PC-3 (cell line): ENCODE measurements around the gene MT1M. TPM values are rescaled to one million over a fixed set of nuclear protein-coding genes. Genes with fewer than 3 reads are reported as not detected.

Experiments
- ATAC-seq: fragments of 200-7000 bp; cut with Tn5 transposase; 2 replicates; pipeline ENCODE4 v1.9.1; 2020; ENCODE audit warnings: mild to moderate bottlenecking, moderate library complexity
- BruUV-seq: library from RNA; stranded (reverse); fragments of 400-500 nt; replicated peaks from 2 replicates; lab custom pipeline; 2021; lab: Mats Ljungman, UMichigan
- CTCF ChIA-PET: fragments of 300-600 bp; sonication (Branson Sonifier 250); formaldehyde crosslinking; loops from one replicate; lab custom pipeline; 2022; ENCODE audit warnings: antibody characterized with exemption; lab: Charles Lee
- POLR2A ChIA-PET: fragments of 300-600 bp; sonication (Branson Sonifier 250); formaldehyde crosslinking; loops from one replicate; lab custom pipeline; 2022; ENCODE audit warnings: antibody characterized with exemption; ENCODE audit not compliant: unreplicated experiment; lab: Charles Lee
- DNase-seq: peaks from one replicate; pipeline ENCODE4 v3.0.0-alpha.2; 2015
- H2AFZ ChIP-seq: fragments of 300-600 bp; sonication (generic); 2 replicates; pipeline ENCODE4 v1.6.0; 2016; ENCODE audit warnings: antibody characterized with exemption, low read length
- H3F3A ChIP-seq: fragments of 300-600 bp; sonication (generic); one replicate; pipeline ENCODE4 v1.6.0; 2017; ENCODE audit warnings: antibody characterized with exemption, low read length, control low read depth, mild to moderate bottlenecking; ENCODE audit not compliant: unreplicated experiment
- H3K27ac ChIP-seq: fragments of 300-600 bp; sonication (generic); 2 replicates; pipeline ENCODE4 v1.5.1; 2016; ENCODE audit warnings: mild to moderate bottlenecking, low read length
- H3K27me3 ChIP-seq: fragments of 300-600 bp; sonication (generic); 2 replicates; pipeline ENCODE4 v1.6.1; 2016; ENCODE audit warnings: low read length, mixed read lengths
- H3K36me3 ChIP-seq: fragments of 300-600 bp; sonication (generic); 2 replicates; pipeline ENCODE4 v1.6.1; 2016; ENCODE audit warnings: low read depth, mixed run types, low read length, mixed read lengths
- H3K4me1 ChIP-seq: fragments of 300-600 bp; sonication (generic); 2 replicates; pipeline ENCODE4 v1.5.1; 2016; ENCODE audit warnings: low read length; ENCODE audit not compliant: insufficient read depth
- H3K4me2 ChIP-seq: fragments of 300-600 bp; sonication (generic); 2 replicates; pipeline ENCODE4 v1.6.0; 2016; ENCODE audit warnings: low read length
- H3K4me3 ChIP-seq: fragments of 300-600 bp; sonication (generic); 2 replicates; pipeline ENCODE4 v1.5.1; 2016; ENCODE audit warnings: mild to moderate bottlenecking, low read length, mixed read lengths
- H3K79me2 ChIP-seq: fragments of 300-600 bp; sonication (generic); 2 replicates; pipeline ENCODE4 v1.6.1; 2017; ENCODE audit warnings: low read length, mixed read lengths
- H3K9ac ChIP-seq: fragments of 300-600 bp; sonication (generic); 2 replicates; pipeline ENCODE4 v1.6.0; 2016; ENCODE audit warnings: mild to moderate bottlenecking, low read length
- H3K9me2 ChIP-seq: fragments of 300-600 bp; sonication (generic); replicated peaks from 2 replicates; pipeline ENCODE4 v1.6.1; 2016; ENCODE audit warnings: mixed run types, low read length, mixed read lengths
- H3K9me3 ChIP-seq: fragments of 300-600 bp; sonication (generic); 2 replicates; pipeline ENCODE4 v1.6.1; 2016; ENCODE audit warnings: low read length, mixed read lengths
- H4K20me1 ChIP-seq: fragments of 300-600 bp; sonication (generic); 2 replicates; pipeline ENCODE4 v1.6.1; 2016; ENCODE audit warnings: low read length, mixed read lengths
- CTCF ChIP-seq: fragments of 300-600 bp; sonication (generic); conservative IDR thresholded peaks from 2 replicates; pipeline ENCODE4 v1.5.1; 2017; ENCODE audit warnings: antibody characterized with exemption, low read depth, mild to moderate bottlenecking, low read length
- EZH2 ChIP-seq: fragments of 300-600 bp; sonication (generic); IDR thresholded peaks from one replicate; pipeline ENCODE4 v1.6.1; 2017; ENCODE audit warnings: antibody characterized with exemption, mild to moderate bottlenecking, low read length; ENCODE audit not compliant: unreplicated experiment
- EZH2phosphoT487 ChIP-seq: fragments of 300-600 bp; sonication (generic); IDR thresholded peaks from 2 replicates; pipeline ENCODE4 v1.6.1; 2018; ENCODE audit warnings: mild to moderate bottlenecking, antibody characterized with exemption, low read length, borderline replicate concordance
- intact Hi-C: fragments of 100-400 bp; cut with micrococcal nuclease; formaldehyde crosslinking; loops from 2 replicates; pipeline ENCODE4 v1.9.0; 2023
- total RNA-seq: library from RNA; depleted of rRNA; stranded (reverse); fragments of >200 nt; gene quantifications from 2 replicates; pipeline ENCODE4 v1.2.3, GENCODE V29; 2014

MT1M gene
- total RNA-seq, 1 experiment from 2014 or later = 1.5 TPM

GRCh38 chr16:56633535-56633934 is 1.1 kb downstream of the MT1M start:
- POLR2A ChIA-PET = no interaction called here
- Histone ChIP-seq H3K9ac (no peak overlapping the region), H2AFZ (no peak overlapping the region), H3K9me3 (no peaks in the 10 kb centered on the region), H3F3A (no peaks in the 10 kb centered on the region), H3K27me3 (no peaks in the 10 kb centered on the region), H3K4me3 (no peak overlapping the region), H3K4me2 (no peak overlapping the region), H3K4me1 (no peaks in the 10 kb centered on the region; the same call in 1 of the 2 replicates), H3K27ac (no peak overlapping the region), H4K20me1 (no peaks in the 10 kb centered on the region), H3K79me2 (no peaks in the 10 kb centered on the region), H3K9me2 (no peaks in the 10 kb centered on the region), H3K36me3 (no peaks in the 10 kb centered on the region)
- DNase-seq (no peak), ATAC-seq (no peak)
- TF ChIP-seq EZH2 (no peak), CTCF (no peak), EZH2phosphoT487 (no peak)
- no TSS peak for BruUV-seq
- intact Hi-C loops = no loop called here
- CTCF ChIA-PET = no interaction called here

GRCh38 chr16:56634715-56635440 is 2.4 kb downstream of the MT1M start:
- Histone ChIP-seq H3F3A (no peaks in the 10 kb centered on the region), H3K27ac (no peak overlapping the region), H3K36me3 (no peaks in the 10 kb centered on the region), H2AFZ (no peak overlapping the region), H3K9me3 (no peaks in the 10 kb centered on the region), H3K4me2 (no peak overlapping the region), H3K79me2 (no peaks in the 10 kb centered on the region), H3K9ac (no peak overlapping the region), H3K4me1 (peaks cover 4% of the 10 kb centered on the region), H3K27me3 (no peaks in the 10 kb centered on the region), H4K20me1 (no peaks in the 10 kb centered on the region), H3K9me2 (no peaks in the 10 kb centered on the region), H3K4me3 (no peak overlapping the region)
- no peak for DNase-seq
- BruUV-seq = no TSS peak
- POLR2A ChIA-PET = no interaction called here
- intact Hi-C loops = no loop called here
- no peak for ATAC-seq
- CTCF ChIA-PET = no interaction called here
- TF ChIP-seq EZH2phosphoT487 = no peak
- no peak for TF ChIP-seq CTCF
- no peak for TF ChIP-seq EZH2

GRCh38 chr16:56635441-56635967 is 3.0 kb downstream of the MT1M start:
- H3K27ac ChIP-seq = no peak overlapping the region
- H3K4me1 ChIP-seq = peaks cover 10% of the 10 kb centered on the region
- intact Hi-C loops = no loop called here
- no peak overlapping the region for H3K4me3 ChIP-seq
- H3K79me2 ChIP-seq = no peaks in the 10 kb centered on the region
- H3K9me3 ChIP-seq = no peaks in the 10 kb centered on the region
- CTCF ChIA-PET = no interaction called here
- TF ChIP-seq CTCF (no peak), EZH2phosphoT487 (no peak)
- no peaks in the 10 kb centered on the region for H3K27me3 ChIP-seq
- ATAC-seq (no peak), DNase-seq (no peak)
- no peak overlapping the region for H3K4me2 ChIP-seq
- no peaks in the 10 kb centered on the region for H3K9me2 ChIP-seq
- POLR2A ChIA-PET = no interaction called here
- no peaks in the 10 kb centered on the region for H3F3A ChIP-seq
- no peak overlapping the region for H2AFZ ChIP-seq
- no peaks in the 10 kb centered on the region for H4K20me1 ChIP-seq
- no peak overlapping the region for H3K9ac ChIP-seq
- no peaks in the 10 kb centered on the region for H3K36me3 ChIP-seq
- no TSS peak for BruUV-seq
